ENCODE data around the gene OTOP2.

The OTOP2 gene, protein sequence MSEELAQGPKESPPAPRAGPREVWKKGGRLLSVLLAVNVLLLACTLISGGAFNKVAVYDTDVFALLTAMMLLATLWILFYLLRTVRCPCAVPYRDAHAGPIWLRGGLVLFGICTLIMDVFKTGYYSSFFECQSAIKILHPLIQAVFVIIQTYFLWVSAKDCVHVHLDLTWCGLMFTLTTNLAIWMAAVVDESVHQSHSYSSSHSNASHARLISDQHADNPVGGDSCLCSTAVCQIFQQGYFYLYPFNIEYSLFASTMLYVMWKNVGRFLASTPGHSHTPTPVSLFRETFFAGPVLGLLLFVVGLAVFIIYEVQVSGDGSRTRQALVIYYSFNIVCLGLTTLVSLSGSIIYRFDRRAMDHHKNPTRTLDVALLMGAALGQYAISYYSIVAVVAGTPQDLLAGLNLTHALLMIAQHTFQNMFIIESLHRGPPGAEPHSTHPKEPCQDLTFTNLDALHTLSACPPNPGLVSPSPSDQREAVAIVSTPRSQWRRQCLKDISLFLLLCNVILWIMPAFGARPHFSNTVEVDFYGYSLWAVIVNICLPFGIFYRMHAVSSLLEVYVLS

DNA sequence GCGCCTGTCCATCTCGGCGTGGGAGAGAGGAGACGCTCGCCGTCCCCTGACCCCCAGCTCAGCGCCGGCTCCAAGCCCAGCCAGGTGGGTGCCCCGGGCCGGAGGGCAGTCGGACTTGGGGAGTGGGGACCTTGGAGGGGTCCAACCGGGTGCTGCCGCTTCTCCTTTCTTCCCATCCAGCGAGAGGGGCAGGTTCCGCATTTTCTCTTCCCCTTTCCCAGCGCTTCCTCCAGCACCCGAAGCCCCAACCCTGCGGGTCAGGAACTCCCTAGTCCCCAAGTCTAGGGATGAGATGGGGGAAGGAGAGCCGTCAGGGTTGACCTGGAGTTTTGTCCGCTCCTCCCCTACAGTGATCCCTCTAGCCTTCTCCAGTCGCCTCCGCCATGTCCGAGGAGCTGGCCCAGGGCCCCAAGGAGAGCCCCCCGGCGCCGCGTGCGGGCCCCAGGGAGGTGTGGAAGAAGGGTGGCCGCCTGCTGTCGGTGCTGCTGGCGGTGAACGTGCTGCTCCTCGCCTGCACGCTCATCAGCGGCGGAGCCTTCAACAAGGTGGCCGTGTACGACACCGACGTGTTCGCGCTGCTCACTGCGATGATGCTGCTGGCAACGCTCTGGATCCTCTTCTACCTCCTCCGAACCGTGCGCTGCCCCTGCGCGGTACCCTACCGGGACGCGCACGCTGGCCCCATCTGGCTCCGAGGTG lies at the start of gene OTOP2:
OTOP2 (plus strand) TSS at position 24 of the 699 bp plus-strand sequence; CDS start at position 384, 360 bp downstream.
- POLR2A ChIA-PET (ENCODE audit: low non-redundant PET), result no interaction called here
- DNase-seq (ENCODE audit: low spot score), result no peak
- CTCF ChIA-PET, result interaction anchor here (0.5 to 7.8 kb wide), 16 partner anchors 9 to 94 kb away, joined by 3 to 113 read pairs (median 3); partner anchors contain the start of genes MRPL58 and OTOP3
- H3K27ac ChIP-seq, result no peak within 1 kb of the TSS
- TF ChIP-seq, protein P1, sequence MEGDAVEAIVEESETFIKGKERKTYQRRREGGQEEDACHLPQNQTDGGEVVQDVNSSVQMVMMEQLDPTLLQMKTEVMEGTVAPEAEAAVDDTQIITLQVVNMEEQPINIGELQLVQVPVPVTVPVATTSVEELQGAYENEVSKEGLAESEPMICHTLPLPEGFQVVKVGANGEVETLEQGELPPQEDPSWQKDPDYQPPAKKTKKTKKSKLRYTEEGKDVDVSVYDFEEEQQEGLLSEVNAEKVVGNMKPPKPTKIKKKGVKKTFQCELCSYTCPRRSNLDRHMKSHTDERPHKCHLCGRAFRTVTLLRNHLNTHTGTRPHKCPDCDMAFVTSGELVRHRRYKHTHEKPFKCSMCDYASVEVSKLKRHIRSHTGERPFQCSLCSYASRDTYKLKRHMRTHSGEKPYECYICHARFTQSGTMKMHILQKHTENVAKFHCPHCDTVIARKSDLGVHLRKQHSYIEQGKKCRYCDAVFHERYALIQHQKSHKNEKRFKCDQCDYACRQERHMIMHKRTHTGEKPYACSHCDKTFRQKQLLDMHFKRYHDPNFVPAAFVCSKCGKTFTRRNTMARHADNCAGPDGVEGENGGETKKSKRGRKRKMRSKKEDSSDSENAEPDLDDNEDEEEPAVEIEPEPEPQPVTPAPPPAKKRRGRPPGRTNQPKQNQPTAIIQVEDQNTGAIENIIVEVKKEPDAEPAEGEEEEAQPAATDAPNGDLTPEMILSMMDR (conservative IDR thresholded peaks at IDR 0.05; ENCODE audit: low read depth), result no peak

DNA sequence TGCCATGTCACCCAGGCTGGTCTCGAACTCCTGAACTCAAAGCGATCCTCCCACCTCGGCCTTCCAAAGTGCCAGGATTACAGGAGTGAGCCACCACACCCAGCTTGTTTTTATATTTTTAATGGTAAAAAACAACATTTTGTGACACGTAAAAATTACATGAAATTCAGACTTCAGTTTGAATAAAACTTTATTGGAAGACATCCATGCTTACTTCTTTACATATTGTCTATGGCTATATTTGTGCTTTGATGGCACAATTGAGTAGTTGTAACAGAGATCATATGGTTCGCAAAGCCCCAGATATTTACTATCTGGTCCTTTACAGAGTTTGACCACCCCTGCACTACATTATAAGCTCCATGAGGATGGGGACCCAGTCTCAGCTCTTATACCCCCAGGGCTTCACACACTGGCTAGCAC lies 49.4 kb upstream of the OTOP2 start:
- POLR2A ChIA-PET (ENCODE audit: low non-redundant PET), result no interaction called here

DNA sequence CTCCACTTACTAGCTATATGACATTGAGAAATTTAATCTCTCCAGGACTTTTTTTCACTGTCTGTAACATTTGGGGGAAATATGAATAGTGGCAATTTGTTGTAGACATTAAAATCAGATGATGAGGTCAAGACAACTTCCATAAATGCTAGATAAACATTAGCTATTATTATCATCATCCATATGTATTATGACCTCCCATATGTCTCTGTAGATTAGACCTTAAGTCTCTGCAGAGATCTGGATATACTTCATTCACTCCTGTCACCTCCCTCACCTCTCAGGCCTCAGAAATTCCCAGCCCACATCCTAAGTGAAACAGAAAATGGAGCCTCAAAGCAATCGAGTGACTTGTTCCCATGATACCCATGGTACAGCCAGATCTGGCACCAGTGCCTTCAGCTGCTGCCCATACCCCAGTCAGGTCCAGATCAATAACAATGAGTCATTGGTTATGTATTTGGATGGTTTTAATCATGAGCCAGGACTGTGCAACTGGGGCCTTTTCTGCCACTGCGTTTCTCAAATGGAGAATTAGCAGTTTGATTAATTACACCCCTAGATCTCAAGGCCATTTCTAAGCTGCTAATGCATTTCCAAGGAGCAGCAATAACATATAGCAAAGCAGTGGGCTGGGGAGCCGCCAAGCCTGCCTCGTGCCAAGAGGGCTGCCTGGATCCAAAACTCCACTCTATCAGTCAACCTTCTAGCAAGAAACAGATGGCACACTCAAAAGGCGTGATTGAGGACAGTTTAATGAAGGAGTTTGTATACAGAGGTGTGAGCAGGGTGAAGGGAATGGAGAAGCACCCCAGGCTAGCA lies 48.7 kb upstream of the OTOP2 start:
- no peak for DNase-seq (ENCODE audit: low spot score)
- ChIA-PET CTCF (interaction anchor here (0.6 kb wide), 2 partner anchors 10 to 14 kb away, joined by 3 read pairs; no protein-coding TSS in a partner anchor), POLR2A (ENCODE audit: low non-redundant PET) (no interaction called here)
- H3K27ac ChIP-seq, result 0 out of 2 replicates have a peak overlapping the region, but pooled peaks have one; percentile 0
- TF ChIP-seq, protein P1 (conservative IDR thresholded peaks at IDR 0.05; ENCODE audit: low read depth), result no peak

More for the DNA sequence above, 49.4 kb upstream of the OTOP2 start:
- TF ChIP-seq, protein P1 (conservative IDR thresholded peaks at IDR 0.05; ENCODE audit: low read depth), result no peak
- peak overlapping the region; percentile 47 for H3K27ac ChIP-seq
- CTCF ChIA-PET, result interaction anchor here (0.7 kb wide), 1 partner anchor 83 kb away, joined by 3 read pairs; no protein-coding TSS in a partner anchor
- DNase-seq (ENCODE audit: low spot score), result no peak

DNA sequence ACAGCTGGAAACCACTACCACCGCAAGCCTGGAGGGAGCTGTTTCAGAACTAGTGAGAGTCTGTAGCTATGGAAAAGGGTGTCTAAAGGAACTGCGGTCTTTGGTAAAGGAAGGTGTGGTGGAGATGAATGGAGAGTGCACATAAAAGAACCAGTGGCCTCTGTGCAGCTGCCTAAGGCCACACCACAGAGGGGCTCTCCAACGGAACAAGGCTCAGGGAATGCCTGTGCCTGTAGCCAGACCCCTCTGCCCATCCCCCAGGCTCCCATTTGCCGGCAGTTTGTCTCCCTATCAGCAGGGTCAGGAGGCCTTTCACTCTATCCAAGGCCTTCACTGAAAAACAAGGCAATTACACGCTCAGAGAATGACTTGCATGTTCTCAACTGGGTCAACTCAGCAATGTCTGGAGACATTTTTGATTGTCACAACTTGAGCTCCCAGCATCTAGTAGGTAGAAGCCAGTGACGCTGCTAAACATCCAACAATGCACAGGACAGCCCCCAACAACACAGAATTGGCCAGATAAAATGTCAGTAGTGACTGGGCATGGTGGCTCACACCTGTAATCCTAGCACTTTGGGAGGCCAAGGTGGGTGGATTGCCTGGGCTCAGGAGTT lies 48.0 kb upstream of the OTOP2 start:
- 0 out of 2 replicates have a peak overlapping the region, but pooled peaks have one; percentile 0 for H3K27ac ChIP-seq
- DNase-seq (ENCODE audit: low spot score), result no peak
- POLR2A ChIA-PET (ENCODE audit: low non-redundant PET), result no interaction called here
- TF ChIP-seq, protein P1 (conservative IDR thresholded peaks at IDR 0.05; ENCODE audit: low read depth), result no peak
- CTCF ChIA-PET, result interaction anchor here (0.6 kb wide), 1 partner anchor 11 kb away, joined by 3 read pairs; no protein-coding TSS in a partner anchor

DNA sequence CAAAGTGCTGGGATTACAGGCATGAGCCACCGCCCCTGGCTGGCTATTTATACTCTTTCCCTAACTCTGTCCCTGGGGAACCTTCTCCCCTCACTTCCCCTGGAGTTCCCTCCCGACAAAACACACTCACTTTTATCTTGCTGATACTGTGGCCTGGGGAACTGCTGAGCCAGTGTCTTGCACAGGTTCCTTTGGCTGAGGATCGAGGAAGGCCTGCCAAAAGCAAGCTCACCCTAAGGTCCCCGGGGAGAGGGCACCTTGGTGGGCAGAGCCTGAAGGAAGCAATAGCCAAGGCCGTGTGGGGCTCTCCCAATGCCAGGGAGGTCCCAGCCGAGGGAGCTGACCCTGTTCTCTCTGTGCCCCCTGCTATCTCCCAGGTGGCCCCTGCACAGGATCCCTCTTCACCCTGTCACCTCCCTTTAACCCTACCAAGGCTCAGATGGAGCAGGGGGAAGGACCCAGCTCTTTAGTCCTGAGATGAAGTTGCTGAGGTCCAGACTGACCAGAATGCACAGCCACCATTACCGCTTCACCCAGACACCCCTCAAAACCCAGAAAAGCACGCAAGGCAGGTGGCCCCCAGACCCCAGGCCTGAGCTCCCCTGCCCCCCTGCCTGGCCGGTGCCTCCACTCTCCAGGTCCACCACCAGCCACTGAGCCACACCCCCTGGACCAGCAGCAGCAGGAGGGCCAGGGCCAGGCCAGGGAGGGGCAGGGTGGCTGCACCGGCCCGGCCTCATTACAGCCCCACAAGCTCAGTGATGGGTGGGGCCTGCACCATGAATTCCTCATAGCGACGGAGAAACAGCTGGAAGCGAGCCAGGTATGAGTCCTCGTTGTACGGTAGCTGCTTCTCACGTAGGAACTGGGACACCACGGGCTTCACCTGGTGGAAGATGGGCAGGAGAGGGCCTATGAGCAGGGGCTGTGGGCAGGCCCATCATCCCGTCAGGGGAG lies 46.2 kb upstream of the OTOP2 start:
- POLR2A ChIA-PET (ENCODE audit: low non-redundant PET), result interaction anchor here (0.7 kb wide), 1 partner anchor 71 kb away, joined by 3 read pairs; no protein-coding TSS in a partner anchor
- CTCF ChIA-PET, result interaction anchor here (0.6 kb wide), 3 partner anchors 13 to 553 kb away, joined by 3 read pairs; no protein-coding TSS in a partner anchor
- peak; percentile 56 for DNase-seq (ENCODE audit: low spot score)
- peak overlapping the region; percentile 43 for H3K27ac ChIP-seq
- TF ChIP-seq, protein P1 (conservative IDR thresholded peaks at IDR 0.05; ENCODE audit: low read depth), result no peak

All from RWPE1 (cell line).